Measurements from ENCODE around the gene KDM4B. TPM values are rescaled to one million over a fixed set of nuclear protein-coding genes. Genes with fewer than 3 reads are reported as not detected.

KDM4B gene
- total RNA-seq, 2 experiments from 2014 or later: 33.9 to 35.8 TPM

DNA sequence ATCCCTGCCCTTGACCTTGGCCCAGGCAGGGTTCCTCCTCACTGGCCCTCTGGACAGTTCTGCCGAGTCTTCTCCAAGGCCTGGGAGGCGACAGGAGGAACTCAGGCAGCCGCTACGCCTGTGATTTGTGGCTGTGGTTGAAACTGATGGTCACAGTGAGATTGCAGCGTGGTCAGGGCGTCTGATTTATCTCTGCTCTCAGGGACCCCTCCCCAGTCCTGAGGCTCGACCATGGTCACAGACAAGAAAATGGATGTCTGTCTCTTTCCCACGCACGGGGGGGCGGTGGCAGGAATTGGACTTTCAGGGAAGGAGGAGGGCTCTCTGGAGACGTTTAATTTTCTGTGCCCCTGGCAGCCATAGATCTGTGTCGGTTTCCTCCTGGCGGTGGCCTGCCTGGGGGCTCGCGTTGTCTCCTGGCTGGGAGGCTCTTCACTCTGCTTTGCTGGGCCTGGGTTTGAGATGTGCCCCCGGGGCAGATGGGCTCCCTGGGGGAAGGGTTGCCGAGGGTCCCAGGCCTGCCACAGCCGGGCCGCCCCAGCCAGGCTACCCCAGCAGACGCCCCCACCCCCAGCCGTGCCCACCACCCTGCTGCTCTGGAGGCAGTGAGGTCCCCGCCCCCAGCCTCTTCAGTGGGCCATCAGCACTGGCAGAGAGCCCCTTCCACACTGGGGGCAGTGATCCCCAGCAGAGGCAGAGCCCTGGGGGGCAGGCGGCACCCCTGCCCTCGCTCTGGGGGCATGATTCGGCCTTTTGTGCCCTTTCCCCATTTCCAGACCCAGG, 167.4 kb downstream of the KDM4B start:
- ChIA-PET CTCF (no interaction called here), POLR2A (no interaction called here)
- intact Hi-C loops (cut with DNase I, micrococcal nuclease): no loop called here
- no peak for DNase-seq
- no peak for ATAC-seq
- Mint-ChIP-seq H3K4me3 (no peak overlapping the region), H3K4me1 (peaks cover 22% of the 10 kb centered on the region), H3K9me3 (ENCODE audit: low read depth) (no peaks in the 10 kb centered on the region), H3K27me3 (no peaks in the 10 kb centered on the region), H3K27ac (no peak overlapping the region), H3K36me3 (ENCODE audit: low read depth) (peaks cover 42% of the 10 kb centered on the region)

DNA sequence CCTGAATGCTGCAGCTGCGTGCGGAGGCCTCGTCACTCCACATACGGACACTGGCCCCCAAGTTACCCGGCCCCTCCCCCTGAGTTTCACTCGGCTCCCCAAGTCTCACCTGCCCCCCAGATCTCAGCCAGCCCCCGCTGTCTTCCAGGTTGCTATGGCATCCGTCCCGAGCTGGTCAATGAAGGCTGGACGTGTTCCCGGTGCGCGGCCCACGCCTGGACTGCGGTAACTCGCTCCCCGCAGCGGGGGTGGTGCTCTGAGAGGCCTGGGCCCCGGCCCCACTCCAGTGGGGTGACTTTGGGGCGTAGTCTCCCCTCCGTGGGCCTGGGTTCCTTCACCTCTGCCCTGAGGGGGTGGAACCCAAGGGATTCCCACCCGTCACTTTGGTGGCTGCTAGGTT, 168.2 kb downstream of the KDM4B start:
- CTCF ChIA-PET: no interaction called here
- POLR2A ChIA-PET: no interaction called here
- ATAC-seq: no peak
- Mint-ChIP-seq H3K27me3 (no peaks in the 10 kb centered on the region), H3K4me3 (no peak overlapping the region), H3K9me3 (ENCODE audit: low read depth) (no peaks in the 10 kb centered on the region), H3K36me3 (ENCODE audit: low read depth) (peaks cover 41% of the 10 kb centered on the region), H3K27ac (no peak overlapping the region), H3K4me1 (peaks cover 19% of the 10 kb centered on the region)
- no peak for DNase-seq
- intact Hi-C loops (cut with DNase I, micrococcal nuclease): no loop called here

DNA sequence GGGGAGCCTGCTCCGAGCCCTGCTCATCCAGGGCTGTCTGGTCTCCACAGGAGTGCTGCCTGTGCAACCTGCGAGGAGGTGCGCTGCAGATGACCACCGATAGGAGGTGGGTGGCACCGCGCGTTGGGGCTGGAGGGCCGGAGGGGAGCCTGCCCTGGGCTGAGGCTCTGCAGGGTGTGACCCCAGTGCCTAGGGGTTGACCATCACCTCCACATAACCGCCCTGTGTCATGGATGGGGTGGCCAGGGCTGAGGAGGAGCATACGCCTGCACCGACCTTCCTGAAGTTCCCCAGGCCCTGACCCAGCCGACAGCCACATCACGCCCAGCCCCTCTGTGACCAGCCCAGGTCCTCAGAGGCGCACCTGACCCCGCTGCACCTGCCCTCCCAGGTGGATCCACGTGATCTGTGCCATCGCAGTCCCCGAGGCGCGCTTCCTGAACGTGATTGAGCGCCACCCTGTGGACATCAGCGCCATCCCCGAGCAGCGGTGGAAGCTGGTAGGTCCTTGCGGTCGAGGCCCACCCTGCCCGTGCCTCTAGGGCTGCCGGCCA, 168.7 kb downstream of the KDM4B start:
- Mint-ChIP-seq H3K36me3 (ENCODE audit: low read depth) (peaks cover 39% of the 10 kb centered on the region), H3K4me1 (peaks cover 19% of the 10 kb centered on the region), H3K27me3 (no peaks in the 10 kb centered on the region), H3K9me3 (ENCODE audit: low read depth) (no peaks in the 10 kb centered on the region), H3K27ac (no peak overlapping the region), H3K4me3 (no peak overlapping the region)
- DNase-seq (no peak), ATAC-seq (no peak)
- ChIA-PET POLR2A (no interaction called here), CTCF (interaction anchor here (1.0 kb wide), 1 partner anchor 89 kb away, joined by 4 read pairs; no protein-coding TSS in a partner anchor)
- intact Hi-C loops (cut with DNase I, micrococcal nuclease): no loop called here

DNA sequence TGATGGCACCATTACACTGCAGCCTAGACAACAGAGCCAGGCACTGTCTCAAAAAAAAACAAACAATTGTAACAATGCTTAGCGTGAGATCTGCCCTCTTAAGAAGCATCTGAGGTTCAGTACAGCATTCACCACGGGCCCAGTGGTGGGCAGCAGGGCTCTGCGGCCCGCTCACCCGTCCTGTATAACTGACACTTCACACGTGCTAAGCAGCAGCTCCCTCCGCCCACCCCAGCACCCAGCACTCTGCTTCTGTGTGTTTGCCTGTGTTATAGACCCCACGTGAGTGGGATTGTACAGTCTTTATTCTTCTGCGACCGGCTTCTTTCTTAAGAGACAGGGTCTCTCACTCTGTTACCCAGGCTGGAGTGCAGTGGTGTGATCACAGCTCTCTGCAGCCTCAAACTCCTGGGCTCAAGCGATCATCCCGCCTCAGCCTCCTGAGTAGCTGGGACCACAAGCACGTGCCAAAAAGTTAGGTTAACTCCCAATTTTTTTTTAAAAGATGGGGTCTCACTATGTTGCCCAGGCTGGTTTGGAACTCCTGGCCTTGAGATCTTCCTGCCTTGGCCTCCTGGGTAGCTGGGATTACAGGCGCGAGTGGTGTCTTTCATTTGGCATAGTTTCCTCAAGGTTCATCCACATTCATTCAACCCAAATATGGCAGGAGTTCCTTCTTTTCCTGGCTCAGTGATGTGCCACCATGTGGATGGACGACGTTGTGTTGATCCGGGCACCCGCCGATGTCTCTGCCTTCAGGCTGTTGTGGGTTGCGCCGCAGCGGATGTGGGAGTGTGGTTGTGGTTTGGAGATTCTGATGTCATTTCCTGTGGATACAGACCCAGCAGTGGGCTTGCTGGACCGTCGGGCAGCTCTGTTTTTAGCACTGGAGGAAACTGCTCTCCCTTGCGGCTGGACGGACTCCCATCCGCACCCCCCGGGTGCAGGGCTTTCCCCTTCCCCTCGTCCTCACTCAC, 170.0 kb downstream of the KDM4B start:
- Mint-ChIP-seq H3K27ac (peak overlapping the region; percentile 85), H3K36me3 (ENCODE audit: low read depth) (peaks cover 35% of the 10 kb centered on the region), H3K9me3 (ENCODE audit: low read depth) (no peaks in the 10 kb centered on the region), H3K27me3 (no peaks in the 10 kb centered on the region), H3K4me3 (peak overlapping the region; percentile 65), H3K4me1 (peaks cover 19% of the 10 kb centered on the region)
- intact Hi-C loops (cut with DNase I, micrococcal nuclease): no loop called here
- ATAC-seq (peak; percentile 87), DNase-seq (peak; percentile 89)
- ChIA-PET POLR2A (no interaction called here), CTCF (interaction anchor here (0.7 to 1.1 kb wide), 3 partner anchors 33 to 161 kb away, joined by 3 to 4 read pairs (median 3); no protein-coding TSS in a partner anchor)

DNA sequence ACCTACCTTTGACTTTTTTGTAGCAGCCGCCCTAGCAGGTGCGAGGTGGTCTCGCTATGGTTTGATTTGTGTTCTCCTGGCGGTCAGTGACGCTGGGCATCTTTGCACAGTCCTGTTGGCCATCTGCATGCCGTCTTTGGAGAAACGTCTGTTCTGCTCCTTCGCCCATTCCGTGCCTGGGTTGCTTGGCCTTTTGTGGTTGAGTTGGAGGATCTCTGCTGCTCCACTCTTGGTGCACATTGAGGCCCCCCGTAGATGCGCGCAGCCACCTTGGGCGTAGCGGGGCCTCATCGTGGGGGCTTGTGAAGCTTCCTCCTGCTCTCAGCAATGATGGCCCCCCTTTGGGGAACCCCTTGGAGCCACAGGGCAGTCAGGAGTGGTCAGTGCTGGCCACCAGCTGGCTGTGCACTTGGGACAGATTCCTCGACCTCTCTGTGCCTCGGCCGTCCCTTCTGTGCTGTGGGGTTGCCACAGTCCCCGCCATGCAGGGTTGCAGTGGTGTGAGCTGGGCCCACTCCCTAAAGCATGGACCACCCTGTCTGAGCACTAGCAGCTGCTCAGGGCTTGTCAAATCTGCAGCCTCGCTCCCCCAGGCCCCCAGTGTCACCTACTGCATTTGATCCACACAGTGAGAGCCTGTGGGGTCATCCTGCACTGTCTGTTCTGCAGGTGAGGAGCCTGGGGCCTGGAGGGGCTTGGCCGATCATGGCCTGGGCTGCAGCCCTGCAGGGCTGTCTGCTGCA, 170.8 kb downstream of the KDM4B start:
- intact Hi-C loops (cut with DNase I, micrococcal nuclease): no loop called here
- peaks cover 19% of the 10 kb centered on the region for H3K4me1 Mint-ChIP-seq
- CTCF ChIA-PET: no interaction called here
- H3K27ac Mint-ChIP-seq: peak overlapping the region; percentile 85
- H3K36me3 Mint-ChIP-seq (ENCODE audit: low read depth): peaks cover 30% of the 10 kb centered on the region
- H3K27me3 Mint-ChIP-seq: no peaks in the 10 kb centered on the region
- DNase-seq (no peak), ATAC-seq (no peak)
- H3K4me3 Mint-ChIP-seq: peak overlapping the region; percentile 65
- POLR2A ChIA-PET: no interaction called here
- no peaks in the 10 kb centered on the region for H3K9me3 Mint-ChIP-seq (ENCODE audit: low read depth)

DNA sequence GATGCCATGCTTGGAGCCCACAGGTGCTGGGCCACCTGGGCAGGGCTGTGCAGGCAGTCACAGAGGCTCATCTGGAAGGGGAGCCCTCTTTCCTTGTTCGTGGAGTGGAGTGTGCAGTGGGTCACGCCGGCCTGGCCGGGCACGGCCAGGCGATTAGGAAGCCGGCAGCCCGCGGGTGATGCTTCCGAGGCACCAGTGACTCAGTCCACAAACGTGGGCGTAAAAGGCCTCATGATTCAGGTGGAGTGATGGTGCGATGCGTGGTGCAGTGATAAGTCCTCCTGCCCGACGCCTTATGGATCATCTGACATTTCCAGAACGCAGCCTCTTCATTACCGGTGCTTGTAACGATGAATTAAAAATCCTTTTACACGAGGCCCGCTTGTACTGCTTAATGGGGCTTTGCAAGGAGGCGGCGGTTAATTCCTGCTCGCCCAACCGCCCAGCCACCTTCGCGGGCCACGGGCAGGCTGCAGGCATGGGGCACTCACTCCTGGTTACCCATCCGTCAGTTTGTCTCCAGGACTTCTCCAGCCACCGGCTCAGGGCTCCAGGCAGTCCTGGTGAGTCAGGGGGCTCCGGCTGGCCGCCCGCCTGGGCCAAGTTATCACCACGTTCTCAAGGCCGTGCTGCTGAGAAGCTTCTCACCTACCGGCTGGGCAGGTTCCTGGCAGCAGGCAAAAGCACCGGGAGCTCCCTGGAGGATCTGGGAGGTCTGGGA, 172.4 kb downstream of the KDM4B start:
- CTCF ChIA-PET: no interaction called here
- no peak for ATAC-seq
- no peak overlapping the region for H3K4me3 Mint-ChIP-seq

DNA sequence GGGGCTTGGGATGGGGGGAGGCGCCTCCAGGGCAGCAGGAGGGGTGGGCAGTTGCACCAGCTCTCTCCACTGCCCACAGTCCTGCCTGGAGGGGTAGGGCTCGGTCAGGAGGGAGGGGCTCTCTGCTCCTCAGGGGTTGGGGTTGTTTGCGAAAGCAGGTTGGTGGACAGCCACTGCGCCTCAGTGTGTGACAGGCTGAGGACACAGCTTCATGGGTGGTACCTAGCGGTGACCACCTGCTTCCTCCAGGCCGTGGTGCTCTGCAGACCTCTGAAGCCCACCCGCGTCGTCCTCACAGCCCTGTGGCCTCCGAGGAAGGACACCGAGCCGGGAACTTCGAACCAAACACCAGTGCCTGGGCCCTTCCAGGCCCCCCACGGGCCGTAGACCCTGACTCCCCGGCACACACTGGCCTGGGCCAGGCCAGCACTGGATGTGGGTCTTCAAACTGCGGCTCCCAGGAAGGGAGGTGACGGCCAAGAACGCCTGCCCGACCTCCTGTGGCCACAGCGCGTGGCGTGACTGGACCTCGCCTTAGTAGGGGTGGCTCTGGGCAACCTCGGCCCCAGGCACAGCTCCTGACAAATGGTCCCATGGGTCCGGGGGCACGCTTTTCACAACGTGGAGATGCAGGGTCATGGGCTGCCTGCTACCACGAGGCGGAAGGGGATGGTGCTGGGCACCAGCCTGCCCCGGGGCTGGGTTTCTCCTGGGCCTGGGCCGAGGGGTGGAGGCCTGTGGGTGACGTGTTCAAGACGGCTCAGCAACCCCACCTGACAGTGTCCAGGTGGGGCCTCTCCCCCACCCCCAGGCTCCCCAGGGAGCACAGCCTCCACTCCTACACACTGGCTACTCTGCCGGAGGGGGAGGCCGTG, 173.2 kb downstream of the KDM4B start:
- Mint-ChIP-seq H3K4me3 (no peak overlapping the region), H3K36me3 (ENCODE audit: low read depth) (peaks cover 33% of the 10 kb centered on the region), H3K27me3 (no peaks in the 10 kb centered on the region), H3K27ac (no peak overlapping the region), H3K9me3 (ENCODE audit: low read depth) (no peaks in the 10 kb centered on the region), H3K4me1 (peaks cover 19% of the 10 kb centered on the region)
- CTCF ChIA-PET: no interaction called here
- ATAC-seq (no peak), DNase-seq (no peak)
- intact Hi-C loops (cut with DNase I, micrococcal nuclease): no loop called here
- POLR2A ChIA-PET: no interaction called here

More for the DNA sequence above, 172.4 kb downstream of the KDM4B start:
- no peak for DNase-seq
- POLR2A ChIA-PET: no interaction called here
- Mint-ChIP-seq H3K27ac (no peak overlapping the region), H3K27me3 (no peaks in the 10 kb centered on the region), H3K36me3 (ENCODE audit: low read depth) (peaks cover 33% of the 10 kb centered on the region), H3K4me1 (peaks cover 19% of the 10 kb centered on the region), H3K9me3 (ENCODE audit: low read depth) (no peaks in the 10 kb centered on the region)
- intact Hi-C loops (cut with DNase I, micrococcal nuclease): no loop called here

DNA sequence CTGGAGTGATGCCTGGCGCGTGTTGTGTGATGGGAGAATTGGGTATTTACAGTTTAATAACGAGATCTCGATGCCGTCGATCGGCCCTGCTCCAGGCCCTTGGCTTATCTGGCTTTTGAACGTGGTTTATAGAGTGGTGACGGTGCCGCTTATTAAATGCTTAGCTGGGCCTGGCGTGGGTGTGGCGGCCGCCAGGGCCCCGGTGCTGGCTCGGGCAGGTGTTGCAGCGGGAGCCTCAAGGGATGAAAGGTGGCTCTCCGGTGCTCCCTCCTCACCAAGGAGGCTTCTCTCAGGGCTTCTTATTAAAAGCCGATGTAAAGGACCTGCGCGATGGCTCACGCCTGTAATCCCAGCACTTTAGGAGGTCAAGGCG, 173.8 kb downstream of the KDM4B start:
- intact Hi-C loops (cut with DNase I, micrococcal nuclease): no loop called here
- peaks cover 19% of the 10 kb centered on the region for H3K4me1 Mint-ChIP-seq
- CTCF ChIA-PET: no interaction called here
- H3K4me3 Mint-ChIP-seq: no peak overlapping the region
- H3K27me3 Mint-ChIP-seq: no peaks in the 10 kb centered on the region
- H3K27ac Mint-ChIP-seq: no peak overlapping the region
- H3K36me3 Mint-ChIP-seq (ENCODE audit: low read depth): peaks cover 33% of the 10 kb centered on the region
- ATAC-seq (no peak), DNase-seq (no peak)
- POLR2A ChIA-PET: no interaction called here
- H3K9me3 Mint-ChIP-seq (ENCODE audit: low read depth): no peaks in the 10 kb centered on the region

DNA sequence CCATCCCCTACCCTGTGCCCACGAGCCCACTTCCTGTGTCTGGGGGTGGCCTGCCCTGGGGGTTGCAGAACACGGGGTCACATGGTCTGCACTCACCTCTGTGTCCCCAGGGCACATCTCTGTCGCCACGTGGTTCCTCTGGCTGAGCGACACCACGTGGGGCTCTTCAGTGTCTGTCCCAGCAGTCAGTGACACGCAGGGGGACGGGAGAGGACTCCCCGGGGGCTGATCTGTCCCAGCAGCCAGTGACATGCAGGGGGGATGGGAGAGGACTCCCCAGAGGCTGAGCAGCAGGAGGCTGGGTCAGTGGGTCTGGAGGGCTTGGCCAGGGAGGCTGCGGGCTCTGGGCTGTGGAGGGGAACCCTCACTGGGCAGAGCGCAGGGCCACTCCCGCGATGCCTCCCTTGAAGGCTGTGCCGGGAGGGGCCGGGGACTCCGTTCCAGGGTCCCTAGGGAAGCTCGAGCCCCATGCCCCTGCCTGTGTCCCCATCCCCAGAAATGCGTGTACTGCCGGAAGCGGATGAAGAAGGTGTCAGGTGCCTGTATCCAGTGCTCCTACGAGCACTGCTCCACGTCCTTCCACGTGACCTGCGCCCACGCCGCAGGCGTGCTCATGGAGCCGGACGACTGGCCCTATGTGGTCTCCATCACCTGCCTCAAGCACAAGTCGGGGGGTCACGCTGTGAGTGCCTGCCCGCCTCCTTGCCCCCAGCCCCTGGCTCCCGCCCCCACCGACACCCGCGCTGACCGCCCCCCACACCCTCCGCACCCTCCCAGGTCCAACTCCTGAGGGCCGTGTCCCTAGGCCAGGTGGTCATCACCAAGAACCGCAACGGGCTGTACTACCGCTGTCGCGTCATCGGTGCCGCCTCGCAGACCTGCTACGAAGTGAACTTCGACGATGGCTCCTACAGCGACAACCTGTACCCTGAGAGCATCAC, 174.8 kb downstream of the KDM4B start:
- Mint-ChIP-seq H3K27ac (no peak overlapping the region), H3K4me1 (peaks cover 10% of the 10 kb centered on the region), H3K9me3 (ENCODE audit: low read depth) (no peaks in the 10 kb centered on the region), H3K4me3 (no peak overlapping the region), H3K36me3 (ENCODE audit: low read depth) (peaks cover 27% of the 10 kb centered on the region), H3K27me3 (no peaks in the 10 kb centered on the region)
- intact Hi-C loops (cut with DNase I, micrococcal nuclease): no loop called here
- DNase-seq (peak; percentile 5), ATAC-seq (no peak)
- CTCF ChIA-PET: no interaction called here
- POLR2A ChIA-PET: no interaction called here
